ENCODE data around the gene ADAMTSL5. TPM values are rescaled to one million over a fixed set of nuclear protein-coding genes. Genes with fewer than 3 reads are reported as not detected.

Gene ADAMTSL5
- total RNA-seq, 1 experiment from 2014 or later = 23.9 TPM

DNA sequence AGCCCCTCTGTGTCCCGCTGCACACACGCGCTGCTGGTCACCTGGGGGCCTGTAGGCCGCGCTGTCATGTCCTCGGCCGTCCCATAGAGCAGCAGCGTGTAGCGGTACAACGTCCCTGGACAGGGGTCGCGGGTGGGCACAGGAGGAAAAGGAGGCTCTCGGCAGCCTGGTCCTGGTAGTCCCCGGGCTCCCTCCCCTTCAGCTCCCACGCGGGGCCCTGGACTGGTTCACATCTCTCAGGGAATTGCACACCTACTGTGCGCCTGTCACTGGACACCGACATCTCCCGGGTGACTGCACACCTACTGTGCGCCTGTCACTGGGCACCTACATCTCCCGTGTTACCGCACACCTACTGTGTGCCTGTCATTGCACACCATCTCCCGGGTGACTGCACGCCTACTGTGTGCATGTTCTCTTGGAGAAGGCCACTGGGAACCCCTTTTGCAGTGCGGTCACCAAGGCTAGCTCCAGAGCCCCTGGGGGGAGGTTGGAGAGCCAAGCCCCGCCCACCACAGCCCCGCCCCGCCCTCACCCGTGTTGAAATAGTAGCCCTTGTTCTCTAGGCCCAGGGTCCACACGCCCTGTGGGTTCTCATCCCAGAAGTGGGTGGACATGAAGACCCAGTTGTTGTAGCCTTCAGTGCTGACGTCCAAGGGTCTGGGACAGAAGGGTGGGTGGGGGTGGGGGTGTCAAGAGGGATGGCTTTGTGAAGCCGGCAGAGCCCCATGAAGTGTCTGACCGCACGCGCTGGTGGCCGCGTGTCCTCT lies 30.3 kb downstream of the ADAMTSL5 start:
- Histone ChIP-seq H3K4me3 (ENCODE audit: low read depth, low read length) (no peak overlapping the region), H3K9me3 (no peaks in the 10 kb centered on the region), H3K4me1 (no peaks in the 10 kb centered on the region), H3K36me3 (ENCODE audit: control insufficient read depth, insufficient read depth, low read length) (no peaks in the 10 kb centered on the region), H3K27me3 (replicated peaks; ENCODE audit: control insufficient read depth, insufficient read depth, low read length) (no peaks in the 10 kb centered on the region)
- TF ChIP-seq, protein P1, sequence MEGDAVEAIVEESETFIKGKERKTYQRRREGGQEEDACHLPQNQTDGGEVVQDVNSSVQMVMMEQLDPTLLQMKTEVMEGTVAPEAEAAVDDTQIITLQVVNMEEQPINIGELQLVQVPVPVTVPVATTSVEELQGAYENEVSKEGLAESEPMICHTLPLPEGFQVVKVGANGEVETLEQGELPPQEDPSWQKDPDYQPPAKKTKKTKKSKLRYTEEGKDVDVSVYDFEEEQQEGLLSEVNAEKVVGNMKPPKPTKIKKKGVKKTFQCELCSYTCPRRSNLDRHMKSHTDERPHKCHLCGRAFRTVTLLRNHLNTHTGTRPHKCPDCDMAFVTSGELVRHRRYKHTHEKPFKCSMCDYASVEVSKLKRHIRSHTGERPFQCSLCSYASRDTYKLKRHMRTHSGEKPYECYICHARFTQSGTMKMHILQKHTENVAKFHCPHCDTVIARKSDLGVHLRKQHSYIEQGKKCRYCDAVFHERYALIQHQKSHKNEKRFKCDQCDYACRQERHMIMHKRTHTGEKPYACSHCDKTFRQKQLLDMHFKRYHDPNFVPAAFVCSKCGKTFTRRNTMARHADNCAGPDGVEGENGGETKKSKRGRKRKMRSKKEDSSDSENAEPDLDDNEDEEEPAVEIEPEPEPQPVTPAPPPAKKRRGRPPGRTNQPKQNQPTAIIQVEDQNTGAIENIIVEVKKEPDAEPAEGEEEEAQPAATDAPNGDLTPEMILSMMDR (IDR thresholded peaks at IDR 0.05; ENCODE audit: insufficient read depth in 1 of 2, low read depth in 1 of 2, low read length in 1 of 2, severe bottlenecking in 1 of 2, unreplicated experiment in 1 of 2) = no peak
- H3K27me3 Mint-ChIP-seq (ENCODE audit: insufficient read depth, unreplicated experiment) = no peaks in the 10 kb centered on the region
- ChIA-PET CTCF (no interaction called here), POLR2A (no interaction called here)
- H3K4me1 Mint-ChIP-seq (ENCODE audit: low read depth, unreplicated experiment) = no peaks in the 10 kb centered on the region
- no peaks in the 10 kb centered on the region for H3K9me3 Mint-ChIP-seq (ENCODE audit: unreplicated experiment)
- BruUV-seq (replicated peaks) = no TSS peak
- intact Hi-C loops (cut with micrococcal nuclease; ENCODE audit: unreplicated experiment) = no loop called here
- no peak overlapping the region for H3K4me3 Mint-ChIP-seq (ENCODE audit: unreplicated experiment)
- H3K27ac Mint-ChIP-seq (ENCODE audit: unreplicated experiment) = no peak overlapping the region
- no peak for DNase-seq
- peaks cover 21% of the 10 kb centered on the region for H3K36me3 Mint-ChIP-seq (ENCODE audit: insufficient read depth, unreplicated experiment)

- ChIA-PET CTCF (no interaction called here), POLR2A (no interaction called here)
- no peak for DNase-seq
- Histone ChIP-seq H3K9me3 (no peaks in the 10 kb centered on the region), H3K36me3 (ENCODE audit: control insufficient read depth, insufficient read depth, low read length) (no peaks in the 10 kb centered on the region), H3K4me1 (no peaks in the 10 kb centered on the region), H3K27me3 (replicated peaks; ENCODE audit: control insufficient read depth, insufficient read depth, low read length) (no peaks in the 10 kb centered on the region), H3K4me3 (ENCODE audit: low read depth, low read length) (no peak overlapping the region)
- Mint-ChIP-seq H3K4me1 (ENCODE audit: low read depth, unreplicated experiment) (no peaks in the 10 kb centered on the region), H3K36me3 (ENCODE audit: insufficient read depth, unreplicated experiment) (peaks cover 21% of the 10 kb centered on the region), H3K9me3 (ENCODE audit: unreplicated experiment) (no peaks in the 10 kb centered on the region), H3K4me3 (ENCODE audit: unreplicated experiment) (no peak overlapping the region), H3K27me3 (ENCODE audit: insufficient read depth, unreplicated experiment) (no peaks in the 10 kb centered on the region), H3K27ac (ENCODE audit: unreplicated experiment) (no peak overlapping the region)
- TF ChIP-seq, protein P1 (IDR thresholded peaks at IDR 0.05; ENCODE audit: insufficient read depth in 1 of 2, low read depth in 1 of 2, low read length in 1 of 2, severe bottlenecking in 1 of 2, unreplicated experiment in 1 of 2) = no peak
- no TSS peak for BruUV-seq (replicated peaks)
- intact Hi-C loops (cut with micrococcal nuclease; ENCODE audit: unreplicated experiment) = no loop called here
Measured at GRCh38 chr19:1481893-1482360, 30.9 kb downstream of the ADAMTSL5 start.

GRCh38 chr19:1481224-1481892 lies 31.5 kb downstream of the ADAMTSL5 start:
- no peak overlapping the region for H3K27ac Mint-ChIP-seq (ENCODE audit: unreplicated experiment)
- H3K9me3 Mint-ChIP-seq (ENCODE audit: unreplicated experiment) = no peaks in the 10 kb centered on the region
- Histone ChIP-seq H3K4me1 (no peaks in the 10 kb centered on the region), H3K4me3 (ENCODE audit: low read depth, low read length) (no peak overlapping the region), H3K9me3 (no peaks in the 10 kb centered on the region), H3K36me3 (ENCODE audit: control insufficient read depth, insufficient read depth, low read length) (no peaks in the 10 kb centered on the region; the same call in 1 of the 2 replicates), H3K27me3 (replicated peaks; ENCODE audit: control insufficient read depth, insufficient read depth, low read length) (no peaks in the 10 kb centered on the region)
- intact Hi-C loops (cut with micrococcal nuclease; ENCODE audit: unreplicated experiment) = no loop called here
- H3K4me3 Mint-ChIP-seq (ENCODE audit: unreplicated experiment) = no peak overlapping the region
- no TSS peak for BruUV-seq (replicated peaks)
- peaks cover 21% of the 10 kb centered on the region for H3K36me3 Mint-ChIP-seq (ENCODE audit: insufficient read depth, unreplicated experiment)
- H3K4me1 Mint-ChIP-seq (ENCODE audit: low read depth, unreplicated experiment) = no peaks in the 10 kb centered on the region
- ChIA-PET CTCF (no interaction called here), POLR2A (interaction anchor here (0.6 kb wide), 1 partner anchor 1795 kb away, joined by 5 read pairs; no protein-coding TSS in a partner anchor)
- no peak for DNase-seq
- H3K27me3 Mint-ChIP-seq (ENCODE audit: insufficient read depth, unreplicated experiment) = no peaks in the 10 kb centered on the region
- TF ChIP-seq, protein P1 (IDR thresholded peaks at IDR 0.05; ENCODE audit: insufficient read depth in 1 of 2, low read depth in 1 of 2, low read length in 1 of 2, severe bottlenecking in 1 of 2, unreplicated experiment in 1 of 2) = no peak
